ENCODE measurements around the gene RTN1.

Gene RTN1

DNA sequence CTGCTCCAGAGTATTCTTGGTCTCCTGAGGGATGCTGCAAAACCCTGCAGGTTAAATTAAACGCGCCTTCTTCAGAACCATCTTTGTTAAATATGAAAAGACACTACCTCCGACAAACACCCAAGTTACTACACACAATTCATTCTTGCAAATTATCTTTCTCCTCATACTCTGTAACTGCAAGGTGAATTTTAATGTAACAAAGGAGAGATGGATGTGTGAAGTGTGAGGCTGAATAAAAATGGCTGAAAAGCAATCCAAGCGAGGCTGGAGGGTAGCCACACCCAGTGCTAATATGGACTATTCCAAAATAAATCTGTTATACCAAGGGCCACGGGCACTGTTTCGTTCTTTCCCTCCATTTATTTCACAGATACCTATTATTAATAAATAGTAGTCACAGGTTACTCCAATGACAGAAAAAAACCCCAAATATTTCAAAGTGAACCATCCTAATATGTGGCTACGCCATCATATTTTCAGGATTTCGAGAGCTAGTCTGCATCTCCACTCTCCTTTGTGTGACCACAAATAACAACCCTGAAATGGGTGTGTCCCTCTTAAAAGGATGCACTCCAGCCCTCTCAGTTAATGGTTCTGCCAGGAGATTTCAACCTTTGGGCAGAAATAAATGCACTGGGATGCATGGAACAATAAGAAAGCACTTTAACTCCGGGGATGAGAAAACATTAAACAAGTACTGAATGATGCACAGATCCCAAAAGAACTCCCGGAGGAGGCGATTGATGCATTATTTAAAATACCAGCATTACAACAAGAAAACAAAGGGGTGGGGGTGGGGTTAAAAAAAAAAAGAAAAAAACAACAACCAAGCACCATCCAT, 240.9 kb downstream of the RTN1 start:
- no peak for DNase-seq (ENCODE audit: low read depth)

DNA sequence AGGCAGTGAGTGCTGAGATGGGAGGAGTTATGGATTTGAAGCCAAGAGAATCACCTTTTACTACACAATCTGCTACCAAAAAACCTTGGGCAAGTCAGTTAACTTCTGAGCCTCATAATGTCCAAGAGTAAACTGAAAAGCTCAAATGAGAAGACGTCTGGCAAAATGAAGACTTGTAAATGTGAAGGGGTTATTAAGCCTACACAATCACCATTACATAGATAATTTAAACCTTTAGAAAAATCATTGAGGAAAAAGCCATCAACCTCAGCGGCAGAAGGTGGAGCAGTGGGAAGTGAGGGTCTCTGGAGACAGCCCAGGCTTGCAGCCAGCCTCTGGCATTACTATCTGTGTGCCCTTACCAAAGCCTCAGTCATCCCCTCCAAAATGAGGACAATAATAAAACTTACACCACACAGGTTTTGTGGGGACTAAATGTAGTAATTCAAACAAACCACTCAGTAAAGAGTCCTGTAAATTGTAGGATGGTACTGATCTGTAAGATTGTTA, 243.5 kb downstream of the RTN1 start:
- no peak for DNase-seq (ENCODE audit: low read depth)

DNA sequence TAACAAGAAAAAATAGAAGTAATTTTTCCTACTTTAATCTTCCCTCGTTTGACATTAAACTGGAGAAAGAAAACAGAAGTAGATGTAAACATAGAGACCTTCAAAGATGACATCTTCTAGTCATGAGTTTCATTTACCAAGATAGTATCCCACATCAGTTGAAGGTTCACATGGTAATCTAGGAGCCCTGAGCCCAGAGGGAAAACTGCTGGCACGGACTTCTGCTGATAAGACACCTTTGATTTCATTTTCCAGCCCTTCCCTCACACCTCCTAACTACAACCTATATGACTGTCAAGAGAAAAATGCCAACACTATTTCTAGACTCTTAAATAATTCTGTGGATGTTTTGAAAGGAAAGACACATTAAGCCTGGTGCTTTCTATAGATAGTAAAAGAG, 247.9 kb downstream of the RTN1 start:
- DNase-seq (ENCODE audit: low read depth), result no peak

DNA sequence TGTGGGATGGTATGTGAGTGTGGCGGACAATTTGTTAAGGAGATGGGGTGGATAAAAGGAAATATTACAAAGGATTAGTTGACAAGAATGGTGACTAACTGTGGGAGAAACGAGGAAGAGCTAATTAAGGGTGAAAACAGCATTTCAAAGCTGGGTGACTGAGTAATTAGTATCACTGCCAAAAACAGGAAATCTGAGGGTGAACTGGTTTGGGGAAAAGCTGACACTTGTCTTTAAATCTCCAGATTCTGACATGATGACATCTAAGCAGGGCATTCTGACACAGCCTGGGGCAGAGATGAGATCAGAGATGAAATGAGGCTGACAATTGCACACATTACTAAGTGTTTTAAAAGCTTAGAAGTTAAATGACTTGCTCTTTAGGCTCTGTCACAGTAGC, 251.5 kb downstream of the RTN1 start:
- no peak for DNase-seq (ENCODE audit: low read depth)

DNA sequence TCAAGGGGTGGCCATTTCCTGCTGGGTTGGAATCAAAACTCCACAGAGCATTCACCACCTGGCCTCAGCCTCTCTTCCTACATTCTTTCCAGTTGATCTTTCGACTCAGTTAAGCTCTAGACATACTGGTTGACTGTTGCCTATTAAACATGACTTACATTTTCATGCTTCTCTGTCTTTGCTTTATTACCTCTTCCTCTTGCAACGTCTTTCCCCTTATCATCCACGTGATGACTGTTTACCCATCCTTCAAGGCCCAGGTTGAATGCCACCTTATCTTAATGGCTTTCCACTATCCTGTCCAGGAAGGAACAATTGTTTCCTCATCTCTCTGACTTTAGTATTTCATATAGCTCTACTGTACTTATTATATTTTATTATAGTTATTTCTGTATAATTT, 269.5 kb downstream of the RTN1 start:
- DNase-seq (ENCODE audit: low read depth), result no peak

DNA sequence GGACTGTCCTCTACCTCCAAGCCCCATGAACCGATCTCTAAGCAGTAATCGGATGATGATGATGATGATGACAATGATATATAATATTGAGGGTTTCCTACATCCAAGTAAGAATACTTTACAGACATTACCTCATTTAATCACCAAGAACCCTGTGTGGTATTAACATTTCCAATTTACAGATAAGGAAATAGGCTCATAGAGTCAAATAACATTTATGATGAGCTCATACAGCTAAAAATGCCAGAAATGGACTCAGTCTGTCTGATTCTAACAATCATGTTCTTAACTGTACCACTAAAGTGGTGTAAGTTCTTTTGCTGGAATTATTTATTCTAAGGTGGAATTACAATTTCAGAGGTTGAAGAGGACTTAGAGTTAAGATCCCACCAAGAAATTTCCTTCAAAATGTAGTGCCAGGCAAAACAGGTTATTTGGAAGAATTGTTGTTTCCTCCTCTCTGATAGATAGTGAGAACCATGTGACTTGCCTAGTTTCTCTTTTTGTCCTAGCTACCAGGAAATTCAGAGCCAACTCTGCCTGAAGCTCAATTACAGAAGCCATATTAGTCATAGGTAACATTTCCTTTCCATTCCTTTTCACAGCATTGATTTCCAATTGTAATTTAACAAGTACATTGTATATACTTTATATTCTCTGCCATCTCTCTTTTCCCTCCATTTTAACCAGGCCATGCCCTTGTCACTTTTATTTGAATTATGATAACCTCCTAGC, 270.2 kb downstream of the RTN1 start:
- no peak for DNase-seq (ENCODE audit: low read depth)

DNA sequence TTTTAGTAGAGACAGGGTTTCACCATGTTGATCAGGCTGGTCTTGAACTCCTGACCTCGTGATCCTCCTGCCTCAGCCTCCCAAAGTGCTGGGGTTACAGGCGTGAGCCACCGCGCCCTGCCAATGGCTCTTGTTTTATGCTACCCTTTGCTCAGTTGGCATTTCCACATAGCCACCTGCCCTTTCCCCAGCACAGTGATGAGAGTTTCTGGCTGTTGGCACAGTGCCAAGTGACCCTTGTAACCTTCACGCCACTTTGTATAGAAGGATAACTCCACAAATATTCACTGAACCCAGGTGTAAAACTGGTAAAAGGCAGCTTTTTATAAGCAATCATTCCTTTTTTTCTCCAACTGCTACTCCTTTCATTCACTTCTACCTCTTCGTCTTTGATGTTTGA, 275.5 kb downstream of the RTN1 start:
- DNase-seq (ENCODE audit: low read depth), result no peak

DNA sequence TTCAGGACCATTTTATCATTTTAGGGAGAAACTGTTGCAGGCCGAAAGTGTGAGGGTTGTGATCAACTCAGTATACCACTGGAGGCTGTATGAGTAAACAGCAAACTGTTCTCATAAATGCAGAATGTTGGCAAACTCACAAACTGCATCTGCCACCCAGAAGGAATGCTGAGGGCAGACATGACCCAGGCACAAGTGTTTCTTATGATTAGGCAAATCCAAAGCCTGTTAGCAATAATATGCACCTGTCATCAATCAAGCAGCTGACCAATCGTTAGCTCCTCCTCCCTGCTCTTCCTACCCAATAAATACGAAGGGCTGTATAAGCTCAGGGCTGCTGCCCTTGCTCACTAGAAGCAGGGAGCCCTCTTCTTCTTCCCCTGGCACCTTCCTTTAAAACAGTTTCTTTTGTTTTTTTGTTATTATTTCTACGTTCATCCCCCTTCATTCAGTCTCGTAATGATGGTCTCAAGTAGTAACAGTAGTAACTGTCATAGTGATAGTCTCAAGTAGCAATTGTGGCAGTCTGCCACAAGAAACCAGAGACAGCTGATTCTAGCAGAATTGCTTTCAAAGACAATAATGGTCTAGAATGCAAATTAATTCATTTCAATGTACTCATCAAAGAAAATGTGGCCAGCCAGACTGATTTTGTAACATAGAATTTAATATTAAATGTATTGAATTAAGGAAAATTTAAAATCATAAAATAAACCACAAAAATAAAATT, 278.8 kb downstream of the RTN1 start:
- DNase-seq (ENCODE audit: low read depth), result no peak

DNA sequence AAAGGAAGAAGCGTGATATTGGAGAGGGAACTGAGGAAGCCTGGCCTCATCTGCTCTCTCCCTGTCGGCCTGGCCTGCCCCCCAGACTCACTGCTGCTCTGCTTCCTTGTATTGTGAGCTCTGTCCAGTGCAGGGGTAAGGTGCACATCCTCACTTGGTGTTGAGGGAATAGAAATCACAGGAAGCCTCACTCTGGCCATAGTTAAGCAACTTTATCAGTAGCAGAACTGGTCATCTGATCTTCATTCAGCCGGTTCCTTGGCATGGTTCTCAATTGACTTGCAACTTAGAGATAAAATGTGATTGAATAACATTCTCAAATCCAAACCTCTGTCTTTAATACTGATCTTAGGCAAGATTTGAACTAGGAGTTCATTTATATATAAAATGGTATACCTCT, 282.5 kb downstream of the RTN1 start:
- no peak for DNase-seq (ENCODE audit: low read depth)

DNA sequence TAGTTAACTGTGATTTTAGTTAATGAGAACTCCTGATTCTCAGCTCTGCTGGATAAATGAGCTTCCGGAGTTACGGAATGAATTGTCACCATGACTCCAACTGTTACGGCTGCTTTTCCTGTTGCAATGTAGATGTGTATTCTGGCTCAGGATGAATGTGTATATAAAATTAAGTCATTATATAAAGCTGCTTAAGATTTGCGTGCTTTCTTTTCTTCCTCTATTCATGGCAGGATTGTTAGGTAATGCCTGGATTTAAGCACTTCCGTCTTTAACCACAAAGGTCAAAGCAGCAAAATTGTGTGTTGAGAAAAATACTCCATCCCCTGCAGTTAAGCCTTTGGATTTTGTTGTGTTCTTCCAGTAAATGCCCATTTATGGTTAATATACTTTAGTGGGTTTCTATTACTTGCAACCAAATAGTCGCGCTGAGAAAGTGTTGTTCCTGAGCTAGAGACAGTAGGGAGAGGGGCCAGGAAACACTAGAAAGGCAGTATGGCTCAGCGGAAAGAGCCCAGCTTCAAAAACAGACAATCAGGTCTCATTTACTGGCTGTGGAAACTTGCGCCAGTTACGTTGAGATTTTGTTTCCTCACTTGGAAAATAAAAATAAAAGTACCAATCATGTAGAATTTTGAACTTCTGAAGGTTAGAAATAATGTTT, 284.6 kb downstream of the RTN1 start:
- no peak for DNase-seq (ENCODE audit: low read depth)

DNA sequence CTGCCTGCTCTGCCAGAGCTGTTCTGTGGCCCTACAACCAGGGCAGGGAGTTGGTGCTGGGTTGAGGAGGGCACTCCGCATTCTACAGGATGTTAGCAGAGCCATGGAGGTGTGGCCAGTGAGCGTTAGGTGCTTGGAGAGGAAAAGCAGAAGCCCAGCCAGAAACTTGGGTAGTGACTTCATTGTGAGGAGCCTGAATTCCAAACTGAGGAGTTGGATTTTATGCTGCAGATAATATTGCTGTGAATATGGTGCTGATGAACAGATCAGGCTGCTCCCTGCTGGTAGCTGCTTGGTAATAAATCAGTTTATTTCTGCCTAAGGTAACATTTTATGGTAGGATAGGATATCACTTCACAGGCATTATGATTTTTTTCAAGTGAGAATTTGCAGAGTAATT, 286.8 kb downstream of the RTN1 start:
- no peak for DNase-seq (ENCODE audit: low read depth)

DNA sequence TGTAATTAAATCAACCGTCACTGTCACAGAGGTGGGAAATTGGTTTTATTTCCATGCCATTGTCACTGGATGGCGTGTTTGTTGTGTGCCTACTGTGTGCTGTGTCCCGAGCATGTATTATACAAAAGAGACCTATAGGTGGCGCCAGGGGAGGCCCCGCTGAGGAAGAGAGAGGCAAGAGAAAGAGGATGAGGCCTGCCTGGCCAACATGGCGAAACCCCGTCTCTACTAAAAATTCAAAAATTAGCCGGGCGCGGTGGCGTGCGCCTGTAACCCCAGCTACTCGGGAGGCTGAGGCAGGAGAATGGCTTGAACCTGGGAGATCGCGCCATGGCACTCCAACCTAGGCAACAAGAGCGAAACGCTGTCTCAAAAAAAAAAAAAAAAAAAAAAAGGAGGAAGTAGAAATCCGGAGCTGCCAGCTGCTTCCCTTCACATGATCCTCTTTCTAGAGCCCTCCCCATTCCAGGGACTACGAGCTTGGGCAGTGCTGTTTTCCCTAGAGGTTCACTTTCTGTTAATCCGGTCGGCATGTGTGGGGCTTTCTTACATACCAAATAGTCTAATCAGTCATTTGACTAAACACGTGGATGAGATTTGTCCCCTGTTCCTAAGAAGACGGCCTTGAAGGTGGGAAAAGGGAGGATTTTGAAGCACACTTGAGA, 287.6 kb downstream of the RTN1 start:
- DNase-seq (ENCODE audit: low read depth), result no peak

DNA sequence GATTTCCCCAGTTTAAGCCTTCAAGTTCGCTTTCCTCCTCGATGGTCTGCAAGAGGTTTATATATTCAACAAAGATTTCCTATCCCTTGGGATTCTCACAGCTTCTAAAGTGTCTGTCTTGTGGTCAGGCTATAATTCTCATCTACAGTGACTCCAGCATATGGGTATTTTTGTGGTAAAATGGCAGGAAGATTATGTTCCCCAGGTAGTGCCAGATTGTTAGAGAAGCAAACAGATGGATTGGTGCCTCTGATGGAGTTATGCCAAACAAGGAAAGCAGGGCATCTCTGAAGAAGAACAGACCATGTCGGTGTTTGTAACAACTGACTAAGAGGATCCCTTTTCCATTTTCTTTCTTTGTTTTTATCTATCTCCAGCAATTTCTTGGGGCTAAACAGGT, 288.4 kb downstream of the RTN1 start:
- DNase-seq (ENCODE audit: low read depth), result no peak

DNA sequence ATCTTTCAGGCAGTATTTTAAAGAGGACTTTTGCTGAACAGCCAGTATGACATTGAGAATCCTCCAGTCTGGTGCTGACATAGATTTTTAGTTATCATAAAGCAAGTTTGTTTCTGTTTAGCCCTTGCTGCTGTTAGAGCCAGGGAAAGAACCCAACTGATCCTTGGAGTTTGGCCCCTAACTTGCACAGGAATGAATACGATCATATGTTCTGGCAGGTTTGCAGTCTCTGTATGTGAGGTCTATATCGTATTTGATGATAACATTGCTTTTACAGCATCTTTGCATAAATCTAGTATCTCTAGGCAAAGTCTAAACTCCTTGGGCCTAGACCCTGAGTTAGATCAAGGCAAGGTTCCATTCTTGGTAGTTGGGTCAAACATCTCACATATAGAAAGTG, 289.7 kb downstream of the RTN1 start:
- no peak for DNase-seq (ENCODE audit: low read depth)

DNA sequence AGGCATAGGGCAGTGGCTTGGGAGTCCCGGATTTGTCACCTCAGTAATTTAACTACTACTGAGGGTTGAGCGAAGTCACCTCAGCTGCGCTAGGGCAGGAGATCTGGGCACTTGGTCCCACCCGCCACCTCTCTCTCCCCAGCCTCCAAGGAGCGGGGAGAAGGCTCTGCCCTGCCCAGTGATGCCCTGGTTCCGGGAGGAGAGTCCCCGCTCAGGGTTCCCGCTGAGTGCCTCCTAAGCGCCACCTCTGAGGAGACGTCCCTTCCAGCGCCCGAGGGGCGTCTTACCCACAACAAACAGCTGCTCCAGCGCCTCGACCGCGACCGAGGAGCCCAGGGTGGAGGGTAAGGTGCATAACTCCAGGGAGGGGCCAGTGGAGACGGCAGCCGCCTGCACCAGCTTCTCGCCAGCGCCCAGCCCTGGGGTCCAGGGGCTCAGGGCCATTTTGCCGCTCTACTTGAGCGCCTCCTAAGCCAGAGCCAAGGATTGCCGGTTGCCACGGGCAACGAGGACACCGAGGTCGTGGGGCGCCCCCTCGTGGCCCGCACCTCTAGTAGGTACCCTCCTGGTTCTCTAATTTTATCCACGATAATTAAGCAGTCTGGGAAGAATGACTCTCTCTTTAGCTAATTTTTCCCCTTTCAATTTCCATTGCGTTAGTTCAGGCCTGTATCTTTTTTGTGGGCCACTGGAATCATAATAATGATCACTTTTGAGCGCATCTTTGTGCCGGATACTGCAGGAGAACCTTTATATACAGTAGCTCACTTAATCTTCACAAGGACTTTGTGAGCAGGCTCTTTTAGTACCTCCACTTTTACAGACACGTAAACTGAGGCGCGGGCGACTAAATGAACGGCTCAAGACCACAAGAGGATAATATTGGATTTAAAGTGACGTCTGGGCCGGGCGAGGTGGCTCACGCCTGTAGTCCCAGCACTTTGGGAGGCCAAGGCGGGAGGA, 294.0 kb downstream of the RTN1 start, which contains the start of gene CCDC175:
CCDC175 (minus strand) TSS at position 481 of the 963 bp plus-strand sequence; CDS start at position 444, 37 bp downstream.
- DNase-seq (ENCODE audit: low read depth), result peak; percentile 62

DNA sequence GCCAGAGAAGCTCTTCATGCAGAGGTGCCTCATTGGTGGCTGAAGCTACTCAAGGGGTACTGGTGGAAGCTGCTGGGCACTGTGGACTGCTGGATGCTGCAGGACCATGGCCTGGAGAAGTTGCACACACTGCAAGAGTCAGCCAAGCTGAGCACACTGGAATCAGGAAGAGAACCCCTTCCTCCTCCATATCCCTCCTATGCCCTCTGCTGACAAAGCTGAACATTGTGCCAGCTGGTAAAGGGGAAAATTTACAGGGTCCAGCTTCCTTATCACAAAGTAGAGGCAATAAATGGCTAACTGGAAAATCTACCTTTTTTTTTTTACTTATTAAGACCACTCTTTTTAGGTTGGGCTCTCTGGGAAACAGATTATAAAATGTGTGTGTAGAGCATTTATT, 300.5 kb downstream of the RTN1 start:
- DNase-seq (ENCODE audit: low read depth), result no peak

DNA sequence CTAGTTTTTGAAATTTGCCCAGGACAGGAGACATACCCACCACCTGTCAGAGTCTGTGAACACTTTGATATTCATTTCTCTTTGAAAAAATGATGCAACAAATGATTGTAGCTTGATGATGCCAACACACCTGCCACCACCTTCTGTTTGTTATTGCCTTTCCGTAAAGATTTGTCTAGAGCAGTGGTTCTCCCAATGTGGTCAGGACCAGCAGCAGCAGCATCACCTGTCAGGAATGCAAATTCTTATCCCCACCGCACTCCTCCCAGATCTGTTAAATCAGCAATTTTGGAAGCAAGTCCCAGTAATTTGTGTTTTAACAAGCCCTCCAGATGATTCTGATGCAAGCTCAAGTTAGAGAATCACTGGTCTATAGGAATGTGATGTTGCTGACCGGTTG, 303.9 kb downstream of the RTN1 start:
- DNase-seq (ENCODE audit: low read depth), result no peak

DNA sequence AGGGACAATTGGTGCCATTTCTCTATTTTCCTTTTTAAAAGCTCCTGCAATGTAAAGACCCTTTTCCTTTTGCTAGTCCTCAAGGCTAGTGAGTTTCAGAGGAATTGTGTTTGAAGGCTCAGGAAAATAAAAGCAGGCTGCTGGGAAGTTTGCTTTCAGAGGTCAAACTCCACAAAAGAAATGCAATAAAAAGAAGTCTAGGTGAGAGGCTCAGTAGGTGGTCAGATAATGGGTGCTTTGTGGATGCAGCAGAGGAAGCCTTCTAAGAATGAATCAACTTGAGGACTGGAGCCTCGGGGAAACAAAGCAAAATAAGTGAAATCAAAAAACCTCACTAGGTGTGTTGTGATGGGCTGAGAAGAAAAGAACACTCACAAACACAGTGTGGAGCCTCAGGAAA, 304.3 kb downstream of the RTN1 start:
- no peak for DNase-seq (ENCODE audit: low read depth)

DNA sequence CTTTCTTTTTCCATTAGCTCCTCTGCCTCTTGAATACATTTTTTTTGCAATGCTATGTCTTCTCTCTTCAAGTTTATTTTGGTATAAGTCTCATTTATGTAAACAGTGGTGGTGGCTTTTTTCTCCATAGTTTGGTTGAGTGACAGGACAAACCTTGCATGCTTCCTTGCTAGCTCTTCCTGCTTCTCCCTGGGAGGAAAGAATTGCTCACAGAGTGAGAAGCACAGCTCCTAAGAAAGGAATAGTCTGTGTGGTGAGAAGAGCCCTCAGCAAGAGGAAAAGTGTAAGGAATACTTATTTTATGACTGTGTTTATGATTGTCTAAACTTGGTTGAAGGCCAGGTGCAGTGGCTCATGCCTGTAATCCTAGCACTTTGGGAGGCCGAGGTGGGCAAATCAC, 305.5 kb downstream of the RTN1 start:
- no peak for DNase-seq (ENCODE audit: low read depth)

DNA sequence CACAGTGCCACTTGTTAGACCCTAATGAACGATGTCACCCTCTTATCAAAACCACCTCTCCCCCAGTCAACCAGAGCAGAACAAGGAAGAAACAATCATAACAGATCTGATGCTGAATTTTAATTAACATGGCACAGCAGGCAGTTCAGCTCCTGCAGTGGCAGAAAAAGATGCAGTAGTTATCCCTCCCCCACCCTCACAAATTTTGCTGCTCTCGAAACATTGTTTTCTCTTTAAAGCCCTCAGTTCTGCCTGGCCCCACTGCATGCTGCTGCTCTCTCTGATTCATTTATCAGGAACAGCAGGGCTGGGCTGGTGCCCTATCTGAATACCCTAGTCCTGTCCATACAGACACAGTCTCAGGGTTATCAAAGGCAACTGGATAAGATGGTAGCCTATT, 306.2 kb downstream of the RTN1 start:
- DNase-seq (ENCODE audit: low read depth), result no peak
